Measurements from ENCODE around the gene MARK2.

DNA sequence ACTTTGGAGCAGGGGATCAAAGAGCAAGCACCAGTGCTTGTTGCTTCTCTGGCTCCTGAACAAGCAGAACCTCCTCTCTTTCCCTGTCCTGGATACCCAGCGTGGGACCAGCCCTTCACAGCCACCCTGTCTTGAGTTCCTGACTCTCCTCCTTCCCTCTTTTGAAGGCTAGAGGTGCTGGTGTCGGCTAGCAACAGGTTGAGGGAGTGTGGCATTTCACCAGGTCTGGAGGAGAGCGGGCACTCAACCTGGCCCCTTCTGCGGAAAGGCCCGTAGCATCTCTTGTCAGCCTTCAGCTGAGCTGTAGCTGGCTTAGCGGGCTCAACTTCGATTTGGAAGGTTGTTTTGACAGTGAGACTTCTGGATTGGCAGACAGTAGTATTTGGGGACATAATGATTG, 51.5 kb downstream of the MARK2 start:
- no peak for TF ChIP-seq CTCF (conservative IDR thresholded peaks at IDR 0.05 in 1 of 2, IDR thresholded peaks at IDR 0.05 in 1 of 2; ENCODE audit: low read depth in 1 of 2, low read length in 2 of 2)
- no peak for TF ChIP-seq EZH2 (IDR thresholded peaks at IDR 0.05; ENCODE audit: low read length, missing control alignments)
